K562 (cell line): Measurements from ENCODE around the gene PRDM10. TPM values are rescaled to one million over a fixed set of nuclear protein-coding genes. Genes with fewer than 3 reads are reported as not detected.

ENCODE experiments used
- CTBP1 ChIP-seq: fragments of 450-650 bp; IDR thresholded peaks from 2 replicates; pipeline ENCODE4 v1.6.1; 2016; ENCODE audit warnings: borderline replicate concordance
- DLX4 ChIP-seq: fragments of 250-450 bp; sonication (Bioruptor Pico); IDR thresholded peaks from 2 replicates; pipeline ENCODE4 v1.6.1; 2021; ENCODE audit warnings: mild to moderate bottlenecking
- E2F6 ChIP-seq, 2 experiments: IDR thresholded peaks; 2 replicates each; pipeline ENCODE4 v1.6.1; 2011; ENCODE audit warnings: borderline replicate concordance in 1 of 2, control low read depth in 1 of 2, low read depth in 1 of 2, low read length in 1 of 2, mild to moderate bottlenecking in 1 of 2, mixed read lengths in 1 of 2, moderate library complexity in 1 of 2; ENCODE audit not compliant: insufficient read depth in 1 of 2, insufficient read length in 1 of 2, poor library complexity in 1 of 2, severe bottlenecking in 1 of 2; ENCODE audit errors: extremely low read depth in 1 of 2
- HIVEP1 ChIP-seq: fragments of 250-450 bp; sonication (Bioruptor Pico); IDR thresholded peaks from 2 replicates; pipeline ENCODE4 v1.4.0; 2020; ENCODE audit warnings: mild to moderate bottlenecking
- JUN ChIP-seq, 2 experiments: sonication (generic) in 1 of 2; formaldehyde crosslinking in 1 of 2; IDR thresholded peaks; 2 replicates each; pipeline versions ENCODE4 v1.6.1 to v1.8.0; 2012 to 2022; ENCODE audit warnings: borderline replicate concordance in 2 of 2, mild to moderate bottlenecking in 2 of 2, improper control_type of control experiment in 1 of 2, low read depth in 1 of 2, low read length in 1 of 2, missing genetic modification reagents in 1 of 2
- KLF1 ChIP-seq: fragments of 450-650 bp; IDR thresholded peaks from 2 replicates; pipeline ENCODE4 v1.6.1; 2016; ENCODE audit warnings: missing genetic modification characterization, missing compliant biosample characterization
- KLF13 ChIP-seq: fragments of 450-650 bp; IDR thresholded peaks from 2 replicates; pipeline ENCODE4 v1.6.1; 2016; ENCODE audit warnings: missing genetic modification characterization, low read depth, mild to moderate bottlenecking, missing compliant biosample characterization, moderate library complexity, borderline replicate concordance
- L3MBTL2 ChIP-seq: fragments of 450-650 bp; IDR thresholded peaks from 2 replicates; pipeline ENCODE4 v1.6.1; 2016; ENCODE audit warnings: mild to moderate bottlenecking, moderate library complexity
- MNT ChIP-seq, 2 experiments: fragments of 450-650 bp; conservative IDR thresholded peaks; 2 replicates each; pipeline ENCODE4 v1.6.1; 2017; ENCODE audit warnings: mild to moderate bottlenecking in 2 of 2, moderate library complexity in 2 of 2
- NCOA6 ChIP-seq: fragments of 450-650 bp; IDR thresholded peaks from 2 replicates; pipeline ENCODE4 v1.6.1; 2017; ENCODE audit warnings: mild to moderate bottlenecking
- PML ChIP-seq: IDR thresholded peaks from 2 replicates; pipeline ENCODE4 v1.6.1; 2012; ENCODE audit warnings: low read length, inconsistent platforms
- POLR2A ChIP-seq: fragments of 450-650 bp; conservative IDR thresholded peaks from 2 replicates; pipeline ENCODE4 v1.6.1; 2016
- PREB ChIP-seq: sonication (generic); formaldehyde crosslinking; IDR thresholded peaks from 2 replicates; pipeline ENCODE4 v1.8.1; 2023; ENCODE audit warnings: mild to moderate bottlenecking, missing genetic modification reagents
- SOX6 ChIP-seq: fragments of 450-650 bp; IDR thresholded peaks from 2 replicates; pipeline ENCODE4 v1.6.1; 2014; ENCODE audit warnings: mild to moderate bottlenecking
- TCF7 ChIP-seq: sonication (generic); IDR thresholded peaks from 2 replicates; pipeline ENCODE4 v1.6.1; 2016; ENCODE audit warnings: antibody characterized with exemption, borderline replicate concordance
- WHSC1 ChIP-seq: IDR thresholded peaks from one replicate; pipeline ENCODE4 v1.6.1; 2012; ENCODE audit warnings: low read length, control low read depth, inconsistent platforms
- ZNF354B ChIP-seq: fragments of 250-450 bp; sonication (Bioruptor Pico); IDR thresholded peaks from 2 replicates; pipeline ENCODE4 v1.4.0; 2020
- ZNF395 ChIP-seq: fragments of 200-800 bp; sonication (Bioruptor generic); IDR thresholded peaks from 2 replicates; pipeline ENCODE4 v1.6.1; 2017; ENCODE audit warnings: missing genetic modification characterization, missing compliant biosample characterization
- ZNF512 ChIP-seq: IDR thresholded peaks from 2 replicates; pipeline ENCODE4 v1.6.1; 2016; ENCODE audit warnings: missing genetic modification characterization, missing compliant biosample characterization
- polyA plus RNA-seq, 8 experiments: library from polyadenylated mRNA; depleted of rRNA in 4 of 8; stranded (reverse) in 5 of 8; unstranded in 3 of 8; fragments of >200 nt; fragmentation: Nextera tagmentation in 2 of 8; fragmentation: Illumina TruSeq in 1 of 8; extraction: Ambion mirVana in 2 of 8; extraction: Trizol in 1 of 8; gene quantifications; 2 replicates each; pipeline versions ENCODE4 v1.2.1 to v1.2.3, GENCODE V29; 2011 to 2014; ENCODE audit warnings: inconsistent platforms in 1 of 8, missing spikeins in 1 of 8
- total RNA-seq, 7 experiments: library from RNA; depleted of rRNA in 6 of 7; stranded (reverse); fragments of >200 nt in 6 of 7; fragmentation: Illumina TruSeq in 2 of 7; extraction: Trizol in 2 of 7; gene quantifications; 2 replicates each; pipeline versions ENCODE4 v1.2.1 to v1.2.3, GENCODE V29; 2011 to 2021; ENCODE audit warnings: low replicate concordance in 1 of 7

PRDM10 gene
- total and polyA plus RNA-seq, 9 of the 15 experiments (the other 6 are each of a cell fraction or from before 2014, with no cell fraction given), result 0.89 to 9.3 (median 4.5) TPM

GRCh38 chr11:129895126-129896041 lies 107.3 kb downstream of the PRDM10 start, which contains the start of gene NFRKB (continued):
- no peak for TF ChIP-seq DLX4
- peak; percentile 57; the same call in 1 of the 2 replicates for TF ChIP-seq PML
- TF ChIP-seq ZNF354B (CRISPR knock-in tag), result no peak
- TF ChIP-seq PREB (CRISPR knock-in tag), result 0 out of 2 replicates have a peak, but pooled peaks have one; percentile 75
- TF ChIP-seq KLF1 (tag), result no peak
- no peak for TF ChIP-seq CTBP1
- peak; percentile 14; the same call in 1 of the 2 replicates for TF ChIP-seq TCF7
- TF ChIP-seq ZNF512 (tag), result no peak
- TF ChIP-seq ZNF395 (CRISPR knock-in tag), result no peak
- peak; percentile 84 for TF ChIP-seq POLR2A
- TF ChIP-seq E2F6 (IDR thresholded peaks at IDR 0.05; ENCODE audit: borderline replicate concordance in 1 of 2, extremely low read depth in 1 of 2, insufficient read depth in 1 of 2, insufficient read length in 1 of 2, low read depth in 1 of 2, low read length in 1 of 2, poor library complexity in 1 of 2, severe bottlenecking in 1 of 2), result peak in 1 of 2 experiments; percentile 42
- TF ChIP-seq JUN (IDR thresholded peaks at IDR 0.05; ENCODE audit: borderline replicate concordance, low read depth, low read length), result no peak
- peak; percentile 51; the same call in 1 of the 2 replicates for TF ChIP-seq JUN (CRISPR knock-in tag; IDR thresholded peaks at IDR 0.05; ENCODE audit: borderline replicate concordance)
- TF ChIP-seq WHSC1, result no peak
- no peak for TF ChIP-seq NCOA6
- 0 out of 2 replicates have a peak, but pooled peaks have one; percentile 33 for TF ChIP-seq L3MBTL2
- TF ChIP-seq KLF13, result no peak
- TF ChIP-seq SOX6, result no peak
- TF ChIP-seq MNT (conservative IDR thresholded peaks at IDR 0.05), result peak; percentile 60 to 73
- TF ChIP-seq HIVEP1 (CRISPR knock-in tag), result 0 out of 2 replicates have a peak, but pooled peaks have one; percentile 11
